Measurements from ENCODE around the gene CDKAL1.

Gene CDKAL1

GRCh38 chr6:20933057-20933788 is 399.0 kb downstream of the CDKAL1 start:
- H2BK5ac ChIP-seq (ENCODE audit: low read depth, low read length, poor library complexity, severe bottlenecking): no peak overlapping the region
- no CpG with 5 or more reads among the region's 2 CpGs for WGBS
- no peaks in the 10 kb centered on the region for H3K9me3 ChIP-seq (ENCODE audit: control insufficient read depth, low read length)
- H3K79me1 ChIP-seq (replicated peaks; ENCODE audit: low read length, poor library complexity, severe bottlenecking): peaks cover 2% of the 10 kb centered on the region
- H2BK120ac ChIP-seq (ENCODE audit: low read depth, low read length): no peak overlapping the region
- no peak overlapping the region for H2AFZ ChIP-seq (ENCODE audit: low read depth, low read length)
- no peaks in the 10 kb centered on the region for H3K27me3 ChIP-seq (ENCODE audit: control insufficient read depth in 1 of 2, insufficient read depth in 1 of 2, low read length in 2 of 2)
- H3K18ac ChIP-seq (ENCODE audit: low read depth in 1 of 2, low read length in 2 of 2): no peak overlapping the region
- H3K4me1 ChIP-seq (ENCODE audit: control insufficient read depth, insufficient read depth, low read depth, low read length): no peaks in the 10 kb centered on the region
- no peak overlapping the region for H4K8ac ChIP-seq (ENCODE audit: low read length)
- no peak overlapping the region for H2BK12ac ChIP-seq (ENCODE audit: low read length in 2 of 2)
- no peak overlapping the region for H3K4me3 ChIP-seq (ENCODE audit: insufficient read depth in 1 of 2, low read depth in 1 of 2, low read length in 2 of 2)
- no peak overlapping the region for H3K14ac ChIP-seq (ENCODE audit: low read length in 2 of 2)
- H3K36me3 ChIP-seq (ENCODE audit: control insufficient read depth in 1 of 2, insufficient read depth in 2 of 2, low read depth in 1 of 2, low read length in 2 of 2): no peaks in the 10 kb centered on the region
- DNase-seq: no peak
- no peak overlapping the region for H2BK15ac ChIP-seq (ENCODE audit: low read depth, poor library complexity, severe bottlenecking)
- H3K9ac ChIP-seq (ENCODE audit: low read length): no peak overlapping the region
- no peak overlapping the region for H2AK5ac ChIP-seq (ENCODE audit: low read length, severe bottlenecking)
- no peak overlapping the region for H3K4ac ChIP-seq (ENCODE audit: low read depth in 1 of 2, low read length in 2 of 2)
- H3K4me2 ChIP-seq (ENCODE audit: low read length, poor library complexity, severe bottlenecking): no peak overlapping the region
- no peak overlapping the region for H3K27ac ChIP-seq (ENCODE audit: low read length, poor library complexity, severe bottlenecking)
- no peak overlapping the region for H4K91ac ChIP-seq (ENCODE audit: low read length)
- no peak overlapping the region for H3K23ac ChIP-seq (ENCODE audit: low read length in 2 of 2)

- no peak overlapping the region for H3K4ac ChIP-seq (ENCODE audit: low read depth in 1 of 2, low read length in 2 of 2)
- no peak overlapping the region for H3K23ac ChIP-seq (ENCODE audit: low read length in 2 of 2)
- no peak overlapping the region for H3K4me3 ChIP-seq (ENCODE audit: insufficient read depth in 1 of 2, low read depth in 1 of 2, low read length in 2 of 2)
- H4K8ac ChIP-seq (ENCODE audit: low read length): no peak overlapping the region
- H2BK120ac ChIP-seq (ENCODE audit: low read depth, low read length): no peak overlapping the region
- no peak overlapping the region for H3K4me2 ChIP-seq (ENCODE audit: low read length, poor library complexity, severe bottlenecking)
- H2AFZ ChIP-seq (ENCODE audit: low read depth, low read length): no peak overlapping the region
- no peak overlapping the region for H2AK5ac ChIP-seq (ENCODE audit: low read length, severe bottlenecking)
- H4K91ac ChIP-seq (ENCODE audit: low read length): no peak overlapping the region
- H2BK5ac ChIP-seq (ENCODE audit: low read depth, low read length, poor library complexity, severe bottlenecking): no peak overlapping the region
- no peaks in the 10 kb centered on the region for H3K27me3 ChIP-seq (ENCODE audit: control insufficient read depth in 1 of 2, insufficient read depth in 1 of 2, low read length in 2 of 2)
- H3K36me3 ChIP-seq (ENCODE audit: control insufficient read depth in 1 of 2, insufficient read depth in 2 of 2, low read depth in 1 of 2, low read length in 2 of 2): no peaks in the 10 kb centered on the region
- H2BK12ac ChIP-seq (ENCODE audit: low read length in 2 of 2): no peak overlapping the region
- no peak overlapping the region for H2BK15ac ChIP-seq (ENCODE audit: low read depth, poor library complexity, severe bottlenecking)
- no peak overlapping the region for H3K27ac ChIP-seq (ENCODE audit: low read length, poor library complexity, severe bottlenecking)
- WGBS: 90% methylated on average over 1 of the region's 2 CpGs
- H3K18ac ChIP-seq (ENCODE audit: low read depth in 1 of 2, low read length in 2 of 2): no peak overlapping the region
- DNase-seq: no peak
- no peaks in the 10 kb centered on the region for H3K9me3 ChIP-seq (ENCODE audit: control insufficient read depth, low read length)
- no peak overlapping the region for H3K14ac ChIP-seq (ENCODE audit: low read length in 2 of 2)
- H3K4me1 ChIP-seq (ENCODE audit: control insufficient read depth, insufficient read depth, low read depth, low read length): no peaks in the 10 kb centered on the region
- H3K9ac ChIP-seq (ENCODE audit: low read length): no peak overlapping the region
- peaks cover 2% of the 10 kb centered on the region for H3K79me1 ChIP-seq (replicated peaks; ENCODE audit: low read length, poor library complexity, severe bottlenecking)
Measured at GRCh38 chr6:20936949-20937348, 402.7 kb downstream of the CDKAL1 start.

DNA sequence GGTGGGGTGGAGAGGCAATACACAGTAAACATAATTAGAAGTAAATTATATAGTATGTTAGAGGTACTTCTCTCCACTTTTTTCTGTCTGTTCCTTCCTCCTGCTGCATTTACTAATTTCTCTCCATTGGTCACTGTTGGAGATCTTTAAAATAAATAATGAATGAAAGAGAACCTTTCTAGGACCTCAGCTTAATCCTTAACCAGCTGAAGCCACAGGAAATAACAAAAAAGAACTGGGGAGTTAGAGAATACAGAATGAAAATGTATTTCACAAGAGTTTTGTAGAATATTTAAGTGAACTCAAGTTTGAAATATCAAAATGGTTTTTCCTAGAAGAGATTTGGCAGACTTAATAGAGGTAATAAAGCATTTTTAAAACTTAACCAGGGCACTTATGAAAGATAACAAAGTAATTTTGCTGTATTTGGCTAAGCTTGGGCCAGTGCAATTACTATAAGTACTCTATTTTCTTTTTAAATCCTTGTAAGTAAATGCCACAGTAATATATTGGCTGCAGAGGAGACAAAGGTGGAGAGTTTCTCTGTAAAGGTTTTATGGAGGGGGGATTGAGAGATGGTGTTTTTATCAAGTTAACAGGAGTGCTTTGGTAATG is 405.0 kb downstream of the CDKAL1 start:
- H3K4me3 ChIP-seq (ENCODE audit: insufficient read depth in 1 of 2, low read depth in 1 of 2, low read length in 2 of 2): no peak overlapping the region
- H4K91ac ChIP-seq (ENCODE audit: low read length): no peak overlapping the region
- H3K14ac ChIP-seq (ENCODE audit: low read length in 2 of 2): no peak overlapping the region
- no peak overlapping the region for H3K4ac ChIP-seq (ENCODE audit: low read depth in 1 of 2, low read length in 2 of 2)
- H2AFZ ChIP-seq (ENCODE audit: low read depth, low read length): no peak overlapping the region
- peaks cover 4% of the 10 kb centered on the region for H3K9me3 ChIP-seq (ENCODE audit: control insufficient read depth, low read length)
- no peak for DNase-seq
- peak overlapping the region; percentile 23 for H3K27ac ChIP-seq (ENCODE audit: low read length, poor library complexity, severe bottlenecking)
- no peaks in the 10 kb centered on the region for H3K27me3 ChIP-seq (ENCODE audit: control insufficient read depth in 1 of 2, insufficient read depth in 1 of 2, low read length in 2 of 2)
- H3K4me2 ChIP-seq (ENCODE audit: low read length, poor library complexity, severe bottlenecking): no peak overlapping the region
- H3K9ac ChIP-seq (ENCODE audit: low read length): no peak overlapping the region
- H3K23ac ChIP-seq (ENCODE audit: low read length in 2 of 2): no peak overlapping the region
- H4K8ac ChIP-seq (ENCODE audit: low read length): no peak overlapping the region
- H2BK15ac ChIP-seq (ENCODE audit: low read depth, poor library complexity, severe bottlenecking): no peak overlapping the region
- no peak overlapping the region for H2BK120ac ChIP-seq (ENCODE audit: low read depth, low read length)
- no peak overlapping the region for H2AK5ac ChIP-seq (ENCODE audit: low read length, severe bottlenecking)
- H3K4me1 ChIP-seq (ENCODE audit: control insufficient read depth, insufficient read depth, low read depth, low read length): no peaks in the 10 kb centered on the region
- H3K36me3 ChIP-seq (ENCODE audit: control insufficient read depth in 1 of 2, insufficient read depth in 2 of 2, low read depth in 1 of 2, low read length in 2 of 2): no peaks in the 10 kb centered on the region
- no peak overlapping the region for H2BK5ac ChIP-seq (ENCODE audit: low read depth, low read length, poor library complexity, severe bottlenecking)
- H3K79me1 ChIP-seq (replicated peaks; ENCODE audit: low read length, poor library complexity, severe bottlenecking): peaks cover 5% of the 10 kb centered on the region
- H3K18ac ChIP-seq (ENCODE audit: low read depth in 1 of 2, low read length in 2 of 2): no peak overlapping the region
- no peak overlapping the region for H2BK12ac ChIP-seq (ENCODE audit: low read length in 2 of 2)

GRCh38 chr6:20943040-20943627 is 408.9 kb downstream of the CDKAL1 start:
- H3K9ac ChIP-seq (ENCODE audit: low read length): no peak overlapping the region
- no peak overlapping the region for H3K18ac ChIP-seq (ENCODE audit: low read depth in 1 of 2, low read length in 2 of 2)
- H4K8ac ChIP-seq (ENCODE audit: low read length): no peak overlapping the region
- H3K14ac ChIP-seq (ENCODE audit: low read length in 2 of 2): no peak overlapping the region
- no CpG with 5 or more reads among the region's 2 CpGs for WGBS
- no peak overlapping the region for H2BK15ac ChIP-seq (ENCODE audit: low read depth, poor library complexity, severe bottlenecking)
- no peak overlapping the region for H3K27ac ChIP-seq (ENCODE audit: low read length, poor library complexity, severe bottlenecking)
- H3K4ac ChIP-seq (ENCODE audit: low read depth in 1 of 2, low read length in 2 of 2): no peak overlapping the region
- H2AK5ac ChIP-seq (ENCODE audit: low read length, severe bottlenecking): no peak overlapping the region
- H2AFZ ChIP-seq (ENCODE audit: low read depth, low read length): no peak overlapping the region
- H3K36me3 ChIP-seq (ENCODE audit: control insufficient read depth in 1 of 2, insufficient read depth in 2 of 2, low read depth in 1 of 2, low read length in 2 of 2): no peaks in the 10 kb centered on the region
- no peak overlapping the region for H3K23ac ChIP-seq (ENCODE audit: low read length in 2 of 2)
- H2BK12ac ChIP-seq (ENCODE audit: low read length in 2 of 2): no peak overlapping the region
- no peak overlapping the region for H2BK5ac ChIP-seq (ENCODE audit: low read depth, low read length, poor library complexity, severe bottlenecking)
- H3K79me1 ChIP-seq (replicated peaks; ENCODE audit: low read length, poor library complexity, severe bottlenecking): peaks cover 3% of the 10 kb centered on the region
- H3K4me3 ChIP-seq (ENCODE audit: insufficient read depth in 1 of 2, low read depth in 1 of 2, low read length in 2 of 2): no peak overlapping the region
- no peaks in the 10 kb centered on the region for H3K4me1 ChIP-seq (ENCODE audit: control insufficient read depth, insufficient read depth, low read depth, low read length)
- peaks cover 4% of the 10 kb centered on the region for H3K9me3 ChIP-seq (ENCODE audit: control insufficient read depth, low read length)
- H3K27me3 ChIP-seq (ENCODE audit: control insufficient read depth in 1 of 2, insufficient read depth in 1 of 2, low read length in 2 of 2): no peaks in the 10 kb centered on the region
- H4K91ac ChIP-seq (ENCODE audit: low read length): no peak overlapping the region
- no peak overlapping the region for H2BK120ac ChIP-seq (ENCODE audit: low read depth, low read length)
- DNase-seq: no peak
- no peak overlapping the region for H3K4me2 ChIP-seq (ENCODE audit: low read length, poor library complexity, severe bottlenecking)

All from mesenchymal stem cell (in vitro differentiated cells and primary cell).